Sigmoid colon (tissue), 7 donors: ENCODE results near the gene CCDC83. TPM values are rescaled to one million over a fixed set of nuclear protein-coding genes. Genes with fewer than 3 reads are reported as not detected.

Experiments
- DNase-seq: peaks from one replicate; pipeline ENCODE4 v3.0.0-alpha.2; 2019
- H3K27ac ChIP-seq, 4 donors: fragments of 200-600 bp; sonication (generic); one replicate each; pipeline ENCODE4 v1.5.1; 2016 to 2019; ENCODE audit warnings: mild to moderate bottlenecking in 1 of 4
- H3K27me3 ChIP-seq, 3 donors: fragments of 200-600 bp; sonication (generic); one replicate each; pipeline ENCODE4 v1.5.1; 2019; ENCODE audit warnings: mild to moderate bottlenecking in 1 of 3
- H3K36me3 ChIP-seq, 4 donors: fragments of 200-600 bp; sonication (generic); one replicate each; pipeline ENCODE4 v1.5.1; 2016 to 2019
- H3K4me1 ChIP-seq, 4 donors: fragments of 200-600 bp; sonication (generic); one replicate each; pipeline ENCODE4 v1.5.1; 2017 to 2019
- H3K4me3 ChIP-seq, 4 donors: fragments of 200-600 bp; sonication (generic); one replicate each; pipeline ENCODE4 v1.5.1; 2017 to 2019; ENCODE audit warnings: mild to moderate bottlenecking in 2 of 4, moderate library complexity in 1 of 4
- H3K9me3 ChIP-seq, 4 donors: fragments of 200-600 bp in 3 of 4; sonication (generic) in 3 of 4; one replicate each; pipeline versions ENCODE4 v1.5.1 to v1.6.1; 2013 to 2019
- EP300 ChIP-seq, 4 donors: sonication (generic); formaldehyde crosslinking; IDR thresholded peaks; one replicate each; pipeline ENCODE4 v1.6.1; 2017; ENCODE audit warnings: antibody characterized with exemption in 4 of 4
- POLR2A ChIP-seq, 2 donors: fragments of 450-650 bp; IDR thresholded peaks; one replicate each; pipeline ENCODE4 v1.6.1; 2016; ENCODE audit warnings: antibody characterized with exemption in 2 of 2, mild to moderate bottlenecking in 2 of 2, moderate library complexity in 2 of 2
- POLR2AphosphoS5 ChIP-seq, 4 donors: sonication (generic); formaldehyde crosslinking; IDR thresholded peaks; one replicate each; pipeline ENCODE4 v1.6.1; 2017; ENCODE audit warnings: antibody characterized with exemption in 4 of 4
- WGBS, 2 donors: extraction: QIAGEN DNeasy Blood & Tissue Kit; methylation state at CpG; one replicate each; pipeline ENCODE4 v1.1.7; 2013; 5-methylcytosine and 5-hydroxymethylcytosine counted together
- intact Hi-C: fragments of 100-400 bp; cut with DNase I; formaldehyde crosslinking; loops from one replicate; pipeline ENCODE4 v1.15.1; 2023
- polyA plus RNA-seq, 3 donors: library from polyadenylated mRNA; stranded (reverse); fragments of 200-250 nt; gene quantifications; one replicate each; pipeline ENCODE4 v1.2.3, GENCODE V29; 2013
- total RNA-seq, 4 donors: library from RNA; depleted of rRNA; stranded (reverse); fragments of >200 nt; gene quantifications; one replicate each; pipeline ENCODE4 v1.1.0, GENCODE V29; 2016
- TF ChIP-seq, protein P1 (sequence below), 4 experiments: fragments of 450-650 bp in 3 of 4; fragments of 200-600 bp in 1 of 4; IDR thresholded peaks; one replicate each; pipeline ENCODE4 v1.5.1; 2016 to 2019; ENCODE audit warnings: antibody characterized with exemption in 4 of 4, mild to moderate bottlenecking in 3 of 4, moderate library complexity in 2 of 4
- donor health status: healthy with polysubstance abuse.
- donor health status: Bipolar disorder and iron deficiency.
- donor health status: healthy.

Gene CCDC83
- total and polyA plus RNA-seq, 7 donors, result not detected

DNA sequence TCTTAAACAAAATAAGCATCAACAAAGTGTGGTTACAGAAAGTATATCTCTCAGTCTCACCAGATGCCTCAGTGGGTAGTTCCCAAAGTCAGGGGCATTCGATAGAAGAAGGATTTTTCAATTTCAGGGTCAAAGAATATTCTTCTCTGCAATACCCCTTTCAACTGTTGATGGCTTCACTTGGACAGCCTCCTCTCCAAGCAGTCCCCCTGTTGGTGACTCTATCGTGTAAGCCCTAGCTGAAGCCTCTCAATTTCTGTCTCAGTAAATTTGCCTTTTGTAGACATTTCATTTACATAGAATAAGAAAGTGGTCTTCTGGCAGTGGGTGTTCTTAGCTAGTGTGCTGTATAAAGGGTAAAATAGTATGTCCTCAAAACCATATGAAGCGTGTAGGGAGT, 11.3 kb upstream of the CCDC83 start:
- intact Hi-C loops, result no loop called here
- Histone ChIP-seq H3K36me3 (no peaks in the 10 kb centered on the region), H3K27ac (no peak overlapping the region), H3K4me1 (peaks cover 0 to 10% (median 0%) of the 10 kb centered on the region in 4 donors), H3K4me3 (no peak overlapping the region), H3K27me3 (no peaks in the 10 kb centered on the region), H3K9me3 (no peaks in the 10 kb centered on the region)
- WGBS, 2 donors, result 95 to 97% methylated on average over 3 of the region's 3 CpGs
- no peak for DNase-seq
- no peak for TF ChIP-seq POLR2A (IDR thresholded peaks at IDR 0.05)
- no peak for TF ChIP-seq POLR2AphosphoS5 (IDR thresholded peaks at IDR 0.05)
- TF ChIP-seq, protein P1, sequence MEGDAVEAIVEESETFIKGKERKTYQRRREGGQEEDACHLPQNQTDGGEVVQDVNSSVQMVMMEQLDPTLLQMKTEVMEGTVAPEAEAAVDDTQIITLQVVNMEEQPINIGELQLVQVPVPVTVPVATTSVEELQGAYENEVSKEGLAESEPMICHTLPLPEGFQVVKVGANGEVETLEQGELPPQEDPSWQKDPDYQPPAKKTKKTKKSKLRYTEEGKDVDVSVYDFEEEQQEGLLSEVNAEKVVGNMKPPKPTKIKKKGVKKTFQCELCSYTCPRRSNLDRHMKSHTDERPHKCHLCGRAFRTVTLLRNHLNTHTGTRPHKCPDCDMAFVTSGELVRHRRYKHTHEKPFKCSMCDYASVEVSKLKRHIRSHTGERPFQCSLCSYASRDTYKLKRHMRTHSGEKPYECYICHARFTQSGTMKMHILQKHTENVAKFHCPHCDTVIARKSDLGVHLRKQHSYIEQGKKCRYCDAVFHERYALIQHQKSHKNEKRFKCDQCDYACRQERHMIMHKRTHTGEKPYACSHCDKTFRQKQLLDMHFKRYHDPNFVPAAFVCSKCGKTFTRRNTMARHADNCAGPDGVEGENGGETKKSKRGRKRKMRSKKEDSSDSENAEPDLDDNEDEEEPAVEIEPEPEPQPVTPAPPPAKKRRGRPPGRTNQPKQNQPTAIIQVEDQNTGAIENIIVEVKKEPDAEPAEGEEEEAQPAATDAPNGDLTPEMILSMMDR (IDR thresholded peaks at IDR 0.05), result no peak
- no peak for TF ChIP-seq EP300 (IDR thresholded peaks at IDR 0.05)

DNA sequence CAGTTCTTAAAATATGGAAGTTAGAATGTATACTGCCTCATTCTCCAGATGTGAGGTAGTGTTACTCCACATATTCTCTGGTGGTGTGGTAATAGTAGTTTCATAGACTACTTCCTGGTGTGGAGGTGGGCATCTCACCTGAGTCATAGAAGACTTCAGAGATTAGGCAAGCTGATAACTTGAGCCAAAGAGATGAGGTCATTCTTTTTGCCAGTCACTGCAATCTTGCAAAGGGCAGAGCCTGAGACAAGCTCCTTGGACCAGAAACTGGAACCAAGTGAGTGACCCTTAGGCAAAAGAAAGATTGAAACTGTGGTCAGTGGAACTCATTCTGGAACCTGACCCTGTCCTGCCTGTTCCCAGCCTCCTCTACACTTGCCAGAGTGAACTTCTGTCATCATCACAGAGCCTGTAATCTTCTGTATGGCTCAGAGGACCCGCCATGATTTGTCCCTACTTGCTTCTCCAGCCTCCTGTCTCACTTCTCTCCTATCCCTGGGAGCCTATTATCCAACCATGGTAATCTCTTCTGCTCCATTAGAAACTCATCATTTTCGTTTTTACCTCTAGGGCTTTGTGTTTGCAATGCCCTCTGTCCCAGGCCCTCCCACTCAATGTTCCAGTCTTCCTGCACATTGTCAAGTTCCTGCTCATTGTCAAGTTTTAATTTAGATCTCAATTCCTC, 10.6 kb upstream of the CCDC83 start:
- peaks cover 0 to 10% (median 0%) of the 10 kb centered on the region in 4 donors for H3K4me1 ChIP-seq
- no peaks in the 10 kb centered on the region for H3K9me3 ChIP-seq
- H3K27ac ChIP-seq, result no peak overlapping the region
- H3K36me3 ChIP-seq, result no peaks in the 10 kb centered on the region
- H3K27me3 ChIP-seq, result no peaks in the 10 kb centered on the region
- intact Hi-C loops, result no loop called here
- H3K4me3 ChIP-seq, result no peak overlapping the region
- no peak for DNase-seq
- WGBS, 2 donors, result 71 to 73% methylated on average over 2 of the region's 2 CpGs
- TF ChIP-seq POLR2AphosphoS5 (IDR thresholded peaks at IDR 0.05), result no peak
- TF ChIP-seq, protein P1 (IDR thresholded peaks at IDR 0.05), result no peak
- TF ChIP-seq EP300 (IDR thresholded peaks at IDR 0.05), result no peak
- TF ChIP-seq POLR2A (IDR thresholded peaks at IDR 0.05), result no peak

DNA sequence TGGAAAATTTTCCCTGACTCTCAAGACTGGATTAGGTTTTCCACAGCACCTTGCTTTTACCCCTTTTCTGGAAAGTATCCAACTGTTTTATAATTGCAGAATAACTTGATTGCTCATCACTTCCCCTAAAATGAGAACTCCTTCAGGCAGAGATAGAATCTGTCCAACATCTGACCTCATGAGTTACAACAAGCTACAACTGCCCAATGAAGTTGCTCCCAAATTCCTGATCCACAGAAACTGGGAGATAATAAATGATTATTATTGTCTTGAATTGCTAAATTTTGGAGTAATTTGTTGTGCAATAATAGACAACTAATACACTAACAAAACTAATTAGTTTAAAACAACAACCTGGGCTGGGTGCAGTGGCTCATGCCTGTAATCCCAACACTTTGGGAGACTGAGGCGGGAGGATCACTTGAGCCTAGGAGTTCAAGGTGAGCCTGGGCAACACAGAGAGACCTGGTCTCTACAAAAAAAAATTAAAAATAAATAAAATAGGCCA, 10.0 kb upstream of the CCDC83 start:
- Histone ChIP-seq H3K4me3 (no peak overlapping the region), H3K27me3 (no peaks in the 10 kb centered on the region), H3K4me1 (peaks cover 0 to 10% (median 0%) of the 10 kb centered on the region in 4 donors), H3K36me3 (no peaks in the 10 kb centered on the region), H3K27ac (no peak overlapping the region), H3K9me3 (no peaks in the 10 kb centered on the region)
- 98 to 100% methylated on average over 1 of the region's 1 CpG for WGBS, 2 donors
- TF ChIP-seq POLR2AphosphoS5 (IDR thresholded peaks at IDR 0.05), result no peak
- no peak for TF ChIP-seq POLR2A (IDR thresholded peaks at IDR 0.05)
- TF ChIP-seq, protein P1 (IDR thresholded peaks at IDR 0.05), result no peak
- no peak for TF ChIP-seq EP300 (IDR thresholded peaks at IDR 0.05)
- intact Hi-C loops, result no loop called here
- no peak for DNase-seq

DNA sequence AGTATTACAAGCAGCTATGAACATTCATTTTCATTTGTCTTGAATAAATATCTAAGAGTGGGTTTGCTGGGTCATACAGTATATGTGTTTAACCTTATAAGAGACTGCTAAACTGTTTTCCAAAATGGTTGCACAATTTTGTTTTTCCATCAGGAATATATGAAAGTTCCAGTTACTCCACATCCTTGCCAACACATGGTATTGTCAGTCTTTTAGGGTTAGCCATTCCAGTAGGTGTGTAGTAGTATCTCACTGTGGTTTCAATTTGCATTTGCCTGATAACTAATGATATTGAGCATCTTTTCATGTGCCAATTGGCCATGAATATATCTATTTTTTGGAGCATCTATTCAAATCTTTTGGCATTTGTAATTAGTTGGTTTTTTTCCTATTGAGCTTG, 7.7 kb upstream of the CCDC83 start:
- intact Hi-C loops, result no loop called here
- Histone ChIP-seq H3K36me3 (no peaks in the 10 kb centered on the region), H3K27ac (no peak overlapping the region), H3K9me3 (no peaks in the 10 kb centered on the region), H3K4me1 (peaks cover 0 to 10% (median 0%) of the 10 kb centered on the region in 4 donors), H3K27me3 (no peaks in the 10 kb centered on the region), H3K4me3 (no peak overlapping the region)
- DNase-seq, result no peak
- TF ChIP-seq POLR2AphosphoS5 (IDR thresholded peaks at IDR 0.05) (no peak), EP300 (IDR thresholded peaks at IDR 0.05) (no peak), POLR2A (IDR thresholded peaks at IDR 0.05) (no peak)
- TF ChIP-seq, protein P1 (IDR thresholded peaks at IDR 0.05), result no peak
